ENCODE results near the gene ELOVL1. TPM values are rescaled to one million over a fixed set of nuclear protein-coding genes. Genes with fewer than 3 reads are reported as not detected.

The ELOVL1 gene
- total and polyA plus RNA-seq, 10 of the 15 experiments (the other 5 are each of a cell fraction or from before 2014, with no cell fraction given), result 58.5 to 139 (median 89.8) TPM

- Histone ChIP-seq H3K4me3 (peak overlapping the region; percentile 50; the same call in 1 of the 2 replicates), H3K36me3 (ENCODE audit: control insufficient read depth in 2 of 2, insufficient read depth in 2 of 2, low read length in 1 of 2) (no peaks in the 10 kb centered on the region), H2AFZ (ENCODE audit: control insufficient read depth, low read depth, low read length) (peak overlapping the region; percentile 29), H3K9me3 (replicated peaks; ENCODE audit: control insufficient read depth, insufficient read depth, low read length) (no peaks in the 10 kb centered on the region), H3K4me2 (ENCODE audit: control insufficient read depth, insufficient read depth) (peak overlapping the region; percentile 60), H3K27me3 (replicated peaks in 1 of 2; ENCODE audit: control insufficient read depth in 2 of 2, insufficient read depth in 2 of 2, low read length in 1 of 2) (no peaks in the 10 kb centered on the region), H3K9ac (ENCODE audit: control insufficient read depth, insufficient read depth, low read length) (peak overlapping the region; percentile 60; the same call in 1 of the 2 replicates), H3K79me2 (ENCODE audit: control insufficient read depth, insufficient read depth, low read length) (no peaks in the 10 kb centered on the region), H4K20me1 (ENCODE audit: control insufficient read depth, insufficient read depth) (no peaks in the 10 kb centered on the region), H3K27ac (ENCODE audit: control insufficient read depth, insufficient read depth) (peak overlapping the region; percentile 58; the same call in 1 of the 2 replicates), H3K4me1 (ENCODE audit: control insufficient read depth, insufficient read depth, low read length) (no peaks in the 10 kb centered on the region)
- BruUV-seq (replicated peaks), result no TSS peak
- in situ Hi-C loops (cut with MboI), result no loop called here
- intact Hi-C loops (cut with micrococcal nuclease; ENCODE audit: unreplicated experiment), result no loop called here
- ATAC-seq (no peak), FAIRE-seq (no peak), DNase-seq (ENCODE audit: low read depth, low spot score) (no peak)
- ChIA-PET POLR2A (interaction anchor here (1.1 kb wide), 1 partner anchor 9 kb away, joined by 3 read pairs; no protein-coding TSS in a partner anchor), SMC1A (ENCODE audit: uncharacterized antibody, unreplicated experiment) (no interaction called here), CTCF (no interaction called here), RAD21 (ENCODE audit: unreplicated experiment) (no interaction called here)
- 91% methylated on average over 53 of the region's 72 CpGs for WGBS (ENCODE audit: insufficient coverage, insufficient replicate concordance, low lambda C conversion rate, missing lambda C conversion rate)
- TF ChIP-seq HCFC1 (IDR thresholded peaks at IDR 0.05; ENCODE audit: low read length), result no peak
- no peak for TF ChIP-seq MEF2B (IDR thresholded peaks at IDR 0.05; ENCODE audit: partially characterized antibody, poor library complexity, severe bottlenecking)
- no peak for TF ChIP-seq CEBPB (IDR thresholded peaks at IDR 0.05; ENCODE audit: borderline replicate concordance in 1 of 2, low read depth in 2 of 2, low read length in 2 of 2)
- no peak for TF ChIP-seq MLLT1 (IDR thresholded peaks at IDR 0.05)
- no peak for TF ChIP-seq SIX5 (IDR thresholded peaks at IDR 0.05; ENCODE audit: low read depth, low read length, severe bottlenecking)
- TF ChIP-seq RUNX3 (IDR thresholded peaks at IDR 0.05; ENCODE audit: low read length), result peak; percentile 30; the same call in 1 of the 2 replicates
- peak; percentile 66; the same call in 1 of the 2 replicates for TF ChIP-seq CREB1 (IDR thresholded peaks at IDR 0.05; ENCODE audit: low read depth)
- no peak for TF ChIP-seq SKIL (IDR thresholded peaks at IDR 0.05; ENCODE audit: low read depth, poor library complexity, severe bottlenecking)
- no peak for TF ChIP-seq CEBPZ (IDR thresholded peaks at IDR 0.05; ENCODE audit: low read depth, low read length)
- peak; percentile 68 for TF ChIP-seq POLR2A (IDR thresholded peaks at IDR 0.05; ENCODE audit: low read depth, low read length)
- TF ChIP-seq GATAD2B (conservative IDR thresholded peaks at IDR 0.05; ENCODE audit: low read depth), result no peak
- no peak for TF ChIP-seq CBX5 (IDR thresholded peaks at IDR 0.05; ENCODE audit: low read depth)
- no peak for TF ChIP-seq BCL11A (IDR thresholded peaks at IDR 0.05; ENCODE audit: low read depth, low read length)
- TF ChIP-seq E4F1 (IDR thresholded peaks at IDR 0.05; ENCODE audit: borderline replicate concordance, partially characterized antibody), result no peak
Measured at GRCh38 chr1:43348809-43349593, 18.8 kb downstream of the ELOVL1 start.
